Measurements from ENCODE around the gene BRD3. TPM values are rescaled to one million over a fixed set of nuclear protein-coding genes. Genes with fewer than 3 reads are reported as not detected.
"Not testable (repeated sequence)": the region's sequence is repeated elsewhere in the genome, so short reads cannot be mapped to it uniquely, and the experiment has no call there.

The BRD3 gene
- total RNA-seq, 4 donors from 2014 or later = 17.6 to 52.9 (median 29.0) TPM

DNA sequence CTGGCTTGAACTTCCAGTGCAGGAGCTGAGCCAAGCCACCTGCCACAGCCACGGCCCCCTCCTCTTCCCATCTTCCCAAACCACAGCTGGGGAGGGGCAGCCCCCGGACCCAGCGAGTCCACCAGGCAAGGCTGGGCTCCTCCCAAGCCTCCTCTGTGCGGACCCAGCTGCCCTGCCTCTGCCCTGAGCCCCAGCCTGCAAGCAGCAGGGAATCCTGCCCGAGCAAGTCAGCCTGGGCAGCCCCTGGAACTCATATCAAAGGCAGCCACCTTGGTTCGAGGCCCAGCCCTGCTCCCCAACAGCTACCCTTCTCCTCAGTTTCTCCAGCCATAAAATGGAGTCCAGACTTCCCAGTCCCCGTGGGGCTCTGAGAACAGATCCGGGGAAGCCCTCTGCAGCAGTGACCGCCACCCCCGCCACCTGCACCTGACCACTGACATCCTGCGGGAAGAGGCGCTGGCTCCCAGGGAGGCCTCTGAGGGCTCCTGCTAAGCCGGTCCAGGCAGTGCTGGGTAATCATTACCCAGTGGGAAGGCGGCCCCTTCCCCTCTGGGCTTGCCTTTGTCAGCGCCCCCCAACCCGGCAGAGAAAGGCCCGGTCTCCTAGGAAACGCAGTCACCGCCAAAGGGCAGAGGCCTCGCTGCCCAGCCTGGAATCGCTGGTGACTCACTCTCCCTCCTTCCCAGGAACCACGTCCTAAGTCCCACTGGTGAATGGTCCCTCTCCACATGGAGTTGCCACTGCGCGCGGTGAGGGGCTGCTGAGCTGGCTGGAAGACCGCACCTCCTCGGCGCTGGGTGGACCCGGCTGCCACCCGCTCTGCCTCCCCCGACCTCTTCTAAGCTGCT, 77.2 kb downstream of the BRD3 start:
- no peaks in the 10 kb centered on the region for H3K27me3 ChIP-seq
- H3K4me1 ChIP-seq = peaks cover 42% of the 10 kb centered on the region
- WGBS = 27% methylated on average over 21 of the region's 31 CpGs
- no peaks in the 10 kb centered on the region for H3K36me3 ChIP-seq
- peak overlapping the region; percentile 68 for H3K4me3 ChIP-seq
- no peaks in the 10 kb centered on the region for H3K9me3 ChIP-seq
- H3K27ac ChIP-seq = peak overlapping the region; percentile 69
- peak; percentile 66 to 79 for DNase-seq (ENCODE audit: low spot score in 2 of 2)
- TF ChIP-seq POLR2AphosphoS5 (IDR thresholded peaks at IDR 0.05) (no peak), EP300 (IDR thresholded peaks at IDR 0.05) (no peak), POLR2A (IDR thresholded peaks at IDR 0.05) (no peak)
- TF ChIP-seq, protein P1, sequence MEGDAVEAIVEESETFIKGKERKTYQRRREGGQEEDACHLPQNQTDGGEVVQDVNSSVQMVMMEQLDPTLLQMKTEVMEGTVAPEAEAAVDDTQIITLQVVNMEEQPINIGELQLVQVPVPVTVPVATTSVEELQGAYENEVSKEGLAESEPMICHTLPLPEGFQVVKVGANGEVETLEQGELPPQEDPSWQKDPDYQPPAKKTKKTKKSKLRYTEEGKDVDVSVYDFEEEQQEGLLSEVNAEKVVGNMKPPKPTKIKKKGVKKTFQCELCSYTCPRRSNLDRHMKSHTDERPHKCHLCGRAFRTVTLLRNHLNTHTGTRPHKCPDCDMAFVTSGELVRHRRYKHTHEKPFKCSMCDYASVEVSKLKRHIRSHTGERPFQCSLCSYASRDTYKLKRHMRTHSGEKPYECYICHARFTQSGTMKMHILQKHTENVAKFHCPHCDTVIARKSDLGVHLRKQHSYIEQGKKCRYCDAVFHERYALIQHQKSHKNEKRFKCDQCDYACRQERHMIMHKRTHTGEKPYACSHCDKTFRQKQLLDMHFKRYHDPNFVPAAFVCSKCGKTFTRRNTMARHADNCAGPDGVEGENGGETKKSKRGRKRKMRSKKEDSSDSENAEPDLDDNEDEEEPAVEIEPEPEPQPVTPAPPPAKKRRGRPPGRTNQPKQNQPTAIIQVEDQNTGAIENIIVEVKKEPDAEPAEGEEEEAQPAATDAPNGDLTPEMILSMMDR (IDR thresholded peaks at IDR 0.05) = no peak

DNA sequence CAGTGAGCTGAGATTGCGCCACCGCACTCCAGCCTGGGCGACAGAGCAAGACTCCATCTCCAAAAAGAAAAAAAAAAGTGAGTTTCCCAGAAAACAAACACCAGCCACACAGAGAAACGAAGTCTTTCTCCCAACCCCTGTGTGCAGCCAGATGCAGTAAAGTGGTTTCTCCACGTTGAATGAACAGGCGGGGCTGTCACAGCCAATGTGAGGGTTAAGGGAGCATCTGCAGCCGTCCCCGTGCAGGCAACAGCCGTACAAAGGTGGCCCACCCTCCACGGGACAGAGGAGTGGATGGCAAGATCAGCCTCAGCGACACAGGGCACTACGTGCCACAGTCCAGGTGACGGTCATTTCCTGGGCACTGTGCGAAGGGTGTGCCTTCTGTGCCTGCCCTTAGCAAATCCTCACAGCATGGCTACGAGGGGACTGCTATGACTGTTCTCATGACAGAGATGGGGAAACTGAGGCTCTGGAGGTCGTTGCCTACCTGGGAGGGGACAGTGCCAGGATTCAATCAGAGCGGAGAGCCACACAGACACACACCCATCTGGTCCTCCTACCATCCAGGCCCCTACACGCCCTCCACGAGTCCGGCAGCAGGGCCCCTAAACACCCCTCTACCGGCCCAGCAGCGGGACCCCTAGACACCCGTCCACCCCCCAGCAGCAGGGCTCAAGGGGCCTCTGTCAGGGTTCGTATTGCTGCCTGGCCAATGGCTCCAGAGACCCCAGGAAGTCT, 78.0 kb downstream of the BRD3 start:
- no peak for TF ChIP-seq EP300 (IDR thresholded peaks at IDR 0.05)
- TF ChIP-seq POLR2AphosphoS5 (IDR thresholded peaks at IDR 0.05) = no peak
- TF ChIP-seq, protein P1 (IDR thresholded peaks at IDR 0.05) = no peak
- no peak for TF ChIP-seq POLR2A (IDR thresholded peaks at IDR 0.05)
- no peaks in the 10 kb centered on the region for H3K9me3 ChIP-seq
- H3K4me3 ChIP-seq = no peak overlapping the region
- H3K36me3 ChIP-seq = no peaks in the 10 kb centered on the region
- no peaks in the 10 kb centered on the region for H3K27me3 ChIP-seq
- peak; percentile 48 to 61 for DNase-seq (ENCODE audit: low spot score in 2 of 2)
- peaks cover 42% of the 10 kb centered on the region for H3K4me1 ChIP-seq
- H3K27ac ChIP-seq = no peak overlapping the region
- WGBS = 78% methylated on average over 8 of the region's 24 CpGs

DNA sequence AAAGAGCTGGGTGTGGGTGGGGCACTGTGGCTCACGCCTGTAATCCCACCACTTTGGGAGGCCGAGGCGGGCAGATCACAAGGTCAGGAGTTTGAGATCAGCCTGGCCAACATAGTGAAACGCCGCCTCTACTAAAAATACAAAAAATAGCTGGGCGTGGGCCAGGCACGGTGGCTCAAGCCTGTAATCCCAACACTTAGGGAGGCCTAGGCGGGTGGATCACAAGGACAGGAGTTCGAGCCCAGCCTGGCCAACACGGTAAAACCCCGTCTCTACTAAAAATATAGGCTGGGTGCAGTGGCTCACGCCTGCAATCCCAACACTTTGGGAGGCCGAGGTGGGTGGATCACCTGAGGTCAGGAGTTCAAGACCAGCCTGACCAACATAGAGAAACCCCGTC, 79.1 kb downstream of the BRD3 start:
- H3K4me1 ChIP-seq = peaks cover 34% of the 10 kb centered on the region
- H3K9me3 ChIP-seq; H3K27ac ChIP-seq; H3K27me3 ChIP-seq; H3K4me3 ChIP-seq; H3K36me3 ChIP-seq; DNase-seq (ENCODE audit: low spot score in 2 of 2): not testable (repeated sequence)
- WGBS = 86% methylated on average over 14 of the region's 14 CpGs

DNA sequence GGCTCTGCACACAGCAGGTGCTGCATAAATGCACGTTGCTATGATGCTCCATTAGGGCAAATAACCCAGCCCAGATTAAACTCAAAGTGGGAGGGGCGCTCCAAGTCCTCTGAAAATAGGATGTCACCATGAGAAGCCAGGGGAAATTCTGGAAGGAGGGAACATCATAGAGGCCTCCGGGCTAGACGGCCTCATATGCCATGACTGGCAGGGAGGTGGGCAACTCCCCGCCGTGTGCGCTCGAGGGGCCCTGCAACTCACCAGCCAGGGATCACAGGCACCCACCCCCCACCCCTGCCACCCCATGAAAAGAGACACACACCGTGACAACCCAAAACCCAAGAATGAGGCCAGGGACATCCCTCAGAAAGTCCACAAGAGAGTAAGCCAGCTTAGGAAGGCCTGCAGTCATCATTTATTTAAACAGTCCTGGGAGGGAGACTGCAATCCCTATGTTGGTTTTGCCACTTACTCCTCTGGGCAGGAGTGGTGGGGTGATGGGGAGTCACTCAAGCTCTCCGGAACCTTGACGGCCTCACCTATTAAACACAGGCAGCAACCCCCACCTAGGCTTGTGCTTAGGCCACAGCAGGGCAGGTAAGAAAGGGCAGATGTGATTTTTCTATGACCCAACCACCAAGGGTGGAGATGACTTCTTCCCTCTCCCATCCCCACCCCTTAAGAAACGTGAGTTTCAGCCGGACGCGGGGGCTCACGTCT, 79.7 kb downstream of the BRD3 start:
- H3K27me3 ChIP-seq = no peaks in the 10 kb centered on the region
- no peak overlapping the region for H3K27ac ChIP-seq
- no peak for DNase-seq (ENCODE audit: low spot score in 2 of 2)
- TF ChIP-seq, protein P1 (IDR thresholded peaks at IDR 0.05) = no peak
- TF ChIP-seq EP300 (IDR thresholded peaks at IDR 0.05) = no peak
- TF ChIP-seq POLR2AphosphoS5 (IDR thresholded peaks at IDR 0.05) = no peak
- TF ChIP-seq POLR2A (IDR thresholded peaks at IDR 0.05) = no peak
- no peak overlapping the region for H3K4me3 ChIP-seq
- H3K36me3 ChIP-seq = no peaks in the 10 kb centered on the region
- WGBS = 79% methylated on average over 9 of the region's 16 CpGs
- H3K4me1 ChIP-seq = peaks cover 27% of the 10 kb centered on the region
- H3K9me3 ChIP-seq = no peaks in the 10 kb centered on the region

DNA sequence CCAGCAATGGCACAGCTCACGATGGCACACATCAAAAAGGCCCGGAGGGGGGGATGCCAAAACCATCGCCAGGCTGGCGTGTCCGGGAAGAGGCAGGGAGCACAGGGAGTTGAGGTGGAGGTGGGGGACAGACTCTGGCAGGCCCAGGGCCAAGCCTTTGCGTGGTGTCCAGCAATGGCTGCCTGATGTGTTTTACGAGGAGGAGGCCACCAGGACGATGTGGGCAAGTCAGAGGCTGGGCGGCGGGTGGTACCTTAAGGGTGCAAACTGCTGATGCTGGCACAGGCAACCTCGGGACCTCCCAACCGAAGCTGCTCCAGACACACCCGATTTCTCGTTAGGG, 80.4 kb downstream of the BRD3 start:
- no peak for TF ChIP-seq EP300 (IDR thresholded peaks at IDR 0.05)
- no peak for TF ChIP-seq POLR2AphosphoS5 (IDR thresholded peaks at IDR 0.05)
- WGBS = 86% methylated on average over 14 of the region's 14 CpGs
- no peak overlapping the region for H3K27ac ChIP-seq
- no peak overlapping the region for H3K4me3 ChIP-seq
- DNase-seq (ENCODE audit: low spot score in 2 of 2) = peak in 1 of 2 donors; percentile 81
- H3K4me1 ChIP-seq = peaks cover 24% of the 10 kb centered on the region
- no peaks in the 10 kb centered on the region for H3K36me3 ChIP-seq
- no peaks in the 10 kb centered on the region for H3K9me3 ChIP-seq
- no peaks in the 10 kb centered on the region for H3K27me3 ChIP-seq
